M059J (cell line): Measurements from ENCODE around the gene RMC1. TPM values are rescaled to one million over a fixed set of nuclear protein-coding genes. Genes with fewer than 3 reads are reported as not detected.
"Not testable (repeated sequence)": the region's sequence is repeated elsewhere in the genome, so short reads cannot be mapped to it uniquely, and the experiment has no call there.

Experiments
- DNase-seq: peaks from one replicate; pipeline ENCODE4 v3.0.0-alpha.2; 2012; ENCODE audit warnings: low read depth
- total RNA-seq: library from RNA; depleted of rRNA; stranded (reverse); fragments of >200 nt; shearing (Covaris generic); gene quantifications from 2 replicates; pipeline ENCODE4 v1.2.3, GENCODE V29; 2014

Gene RMC1
- total RNA-seq, 1 experiment from 2014 or later: 44.7 TPM

DNA sequence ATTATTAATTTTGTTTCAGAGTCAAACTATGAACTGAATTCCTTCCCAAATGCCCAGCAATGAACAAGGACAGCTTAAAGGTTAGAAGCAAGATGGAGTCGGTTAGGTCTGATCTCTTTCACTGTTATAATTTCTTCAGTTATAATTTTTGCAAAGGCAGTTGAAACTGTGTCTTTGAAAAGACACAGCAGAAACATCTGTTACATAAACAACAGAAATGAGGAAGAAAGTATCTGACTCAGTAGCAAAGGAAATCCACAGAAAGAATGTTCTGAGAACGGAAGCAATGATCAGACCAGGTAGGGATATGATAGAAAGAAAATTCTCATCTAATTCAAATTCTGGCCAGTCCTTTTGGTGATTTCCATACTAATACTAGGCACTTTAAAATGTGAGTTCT is 5.2 kb upstream of the RMC1 start:
- no peak for DNase-seq

DNA sequence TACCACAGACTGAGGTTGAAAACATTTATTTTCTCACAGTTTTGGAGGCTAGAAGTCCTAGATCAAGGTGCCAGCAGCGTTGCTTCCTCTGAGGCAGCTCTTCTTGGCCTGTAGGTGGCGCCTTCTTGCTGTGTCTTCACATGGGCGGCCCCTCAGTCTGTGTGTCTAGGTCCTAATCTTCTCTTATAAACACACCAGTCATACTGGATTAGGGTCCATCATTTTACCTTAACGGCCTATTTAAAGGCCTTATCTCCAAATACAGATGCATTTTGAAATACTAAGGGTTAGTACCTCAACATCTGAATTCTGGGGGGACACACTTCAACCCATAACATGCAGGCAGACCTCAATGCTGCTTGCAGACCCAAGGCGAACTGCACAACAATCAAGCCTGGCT is 4.4 kb upstream of the RMC1 start:
- peak; percentile 80 for DNase-seq

DNA sequence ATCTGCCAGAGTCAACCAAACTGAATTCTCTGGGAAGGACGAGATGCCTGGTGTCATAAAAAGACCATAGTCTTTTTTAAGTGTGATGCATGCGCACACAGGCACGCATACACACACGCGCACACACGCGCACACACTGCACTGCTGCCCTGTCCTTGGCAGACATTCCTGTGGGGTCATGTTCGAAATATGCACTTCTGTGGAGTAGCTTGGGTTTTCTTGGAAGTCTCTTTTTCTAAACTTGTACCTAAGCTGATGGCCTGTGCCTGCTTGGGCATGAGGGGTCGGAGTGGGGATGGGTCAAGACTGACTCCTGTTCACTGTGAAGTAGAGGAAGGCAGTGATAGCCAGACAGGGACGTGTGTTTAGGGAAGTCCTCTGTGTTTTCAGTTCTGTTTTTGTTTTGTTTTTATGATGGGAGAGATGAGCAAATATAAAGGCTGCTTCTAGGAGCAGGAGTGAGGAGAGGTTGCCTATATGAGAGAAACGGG is 4.0 kb upstream of the RMC1 start:
- DNase-seq: peak; percentile 56

DNA sequence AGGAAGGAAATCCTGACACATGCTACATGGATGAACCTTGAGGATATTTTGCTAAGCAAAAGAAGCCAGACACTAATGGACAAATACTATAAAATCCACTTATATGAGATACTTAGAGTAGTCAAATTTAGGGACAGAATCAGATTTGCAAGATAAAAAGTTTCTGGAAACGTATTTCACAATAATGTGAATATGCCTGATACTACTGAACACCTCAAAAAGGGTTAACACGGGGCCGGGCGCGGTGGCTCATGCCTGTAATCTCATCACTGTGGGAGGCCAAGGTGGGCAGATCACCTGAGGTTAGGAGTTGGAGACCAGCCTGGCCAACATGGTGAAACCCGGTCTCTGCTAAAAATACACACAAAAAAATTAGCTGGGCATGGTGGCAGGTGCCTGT is 1.7 kb upstream of the RMC1 start:
- no peak for DNase-seq

DNA sequence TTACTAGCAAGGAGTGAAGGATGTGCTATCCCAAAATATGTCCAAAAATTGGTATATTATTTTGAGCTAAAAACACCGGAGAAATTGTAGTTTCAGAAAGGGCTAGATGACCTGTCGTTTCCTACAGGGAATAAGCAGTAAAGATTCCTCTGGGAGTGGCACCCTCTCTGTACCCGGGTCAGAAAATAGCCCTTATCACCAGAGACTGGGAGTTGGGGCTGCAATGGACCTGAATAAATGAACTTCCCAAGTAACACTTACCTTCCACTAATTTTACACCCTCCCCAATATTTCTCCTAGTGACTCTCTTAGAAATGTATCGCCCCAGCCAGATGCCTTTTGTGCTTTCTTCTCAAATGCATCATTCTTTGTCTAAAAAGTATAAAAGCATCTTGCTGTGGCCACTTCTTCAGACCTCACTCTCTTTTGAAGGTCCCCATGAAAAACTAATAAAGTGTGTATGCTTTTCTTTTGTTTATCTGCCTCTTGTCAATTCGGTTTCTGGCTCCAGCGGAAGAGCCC is 734 bp upstream of the RMC1 start:
- DNase-seq: peak; percentile 10

DNA sequence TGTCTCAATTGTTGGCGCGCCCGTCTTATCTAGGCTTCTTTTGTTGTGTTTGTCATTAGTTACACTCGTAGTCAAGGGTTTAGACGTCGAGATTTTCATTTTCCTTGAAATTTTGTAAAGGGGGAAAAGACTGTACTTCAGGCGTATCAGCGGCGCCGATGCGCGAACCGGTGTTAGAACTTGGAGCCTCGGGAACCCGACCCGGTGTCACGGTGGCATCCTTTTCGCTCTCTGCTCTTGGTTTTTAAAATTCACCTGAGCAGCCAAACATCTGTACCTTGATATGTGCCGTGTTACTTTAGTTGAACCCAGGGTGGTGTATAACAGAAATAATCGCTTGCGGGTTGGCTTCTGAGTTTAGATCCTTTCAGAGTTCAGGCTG is 643 bp downstream of the RMC1 start:
- DNase-seq: no peak

DNA sequence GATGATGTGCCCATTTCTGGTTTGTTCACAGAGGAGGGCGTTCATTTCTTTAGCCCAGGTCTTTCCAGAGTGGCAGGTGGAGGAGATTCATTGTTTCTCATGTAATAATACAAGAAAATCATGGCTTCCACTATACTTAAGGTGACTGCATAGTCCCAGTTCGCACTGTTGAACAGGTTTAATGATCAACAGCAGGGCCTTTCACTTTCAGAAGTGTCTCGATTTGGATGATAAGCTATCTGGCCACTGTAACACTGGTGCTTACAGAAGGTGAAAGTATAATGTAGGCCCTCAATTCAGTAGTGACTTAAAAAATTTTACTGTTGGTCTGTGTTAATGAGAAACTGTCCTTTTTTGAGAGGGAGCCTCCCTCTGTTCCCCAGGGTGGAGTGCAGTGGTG is 1.4 kb downstream of the RMC1 start:
- no peak for DNase-seq

DNA sequence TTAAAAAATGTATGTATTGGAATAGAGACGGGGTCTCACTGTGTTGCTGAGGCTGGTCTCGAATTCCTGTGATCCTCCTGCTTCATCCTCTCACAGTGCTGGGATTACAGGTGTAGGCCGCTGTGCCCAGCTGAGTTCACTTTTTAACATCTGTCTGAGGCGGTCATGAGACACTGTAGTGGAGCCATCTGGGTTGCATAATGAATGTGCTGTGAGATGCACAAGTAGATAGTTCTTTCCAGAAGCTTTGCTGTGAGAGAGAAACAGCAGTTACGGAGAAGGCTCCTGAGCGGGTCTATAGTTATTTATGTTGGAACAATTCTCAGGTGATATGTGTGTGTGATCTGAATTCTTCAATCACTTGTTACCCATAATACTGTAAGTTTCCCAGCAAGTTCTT is 3.1 kb downstream of the RMC1 start:
- DNase-seq: no peak

DNA sequence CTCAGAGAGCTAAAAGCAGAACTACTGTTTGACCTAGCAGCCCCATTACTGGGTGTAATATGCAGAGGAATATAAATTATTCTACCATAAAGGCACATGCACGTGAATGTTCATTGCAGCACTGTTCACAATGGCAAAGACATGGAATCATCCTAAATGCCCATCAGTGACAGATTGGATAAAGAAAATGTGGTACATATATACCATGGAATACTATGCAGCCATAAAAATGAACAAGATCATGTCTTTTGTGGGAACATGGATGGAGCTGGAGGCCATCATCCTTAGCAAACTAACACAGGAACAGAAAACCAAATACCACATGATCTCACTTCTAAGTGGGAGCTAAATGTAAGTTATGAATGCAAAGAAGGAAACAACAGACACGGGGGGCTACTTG is 7.6 kb downstream of the RMC1 start:
- DNase-seq: not testable (repeated sequence)

DNA sequence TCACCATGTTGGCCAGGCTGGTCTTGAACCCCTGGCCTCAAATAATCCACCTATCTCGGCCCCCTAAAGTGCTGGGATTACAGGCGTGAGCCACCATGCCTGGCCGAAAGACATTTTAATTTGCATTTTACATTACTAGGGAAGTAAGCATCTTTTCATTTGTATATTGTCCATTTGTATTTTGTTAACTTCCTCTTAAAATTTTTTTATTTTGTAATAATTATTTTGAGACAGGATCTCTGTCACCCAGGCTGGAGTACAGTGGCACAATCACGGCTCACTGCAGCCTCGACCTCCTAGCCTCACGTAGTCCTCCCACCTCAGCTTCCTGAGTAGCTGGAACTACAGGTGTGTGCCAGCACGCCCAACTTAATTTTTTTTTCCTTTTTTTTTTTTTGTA is 8.9 kb downstream of the RMC1 start:
- not testable (repeated sequence) for DNase-seq

DNA sequence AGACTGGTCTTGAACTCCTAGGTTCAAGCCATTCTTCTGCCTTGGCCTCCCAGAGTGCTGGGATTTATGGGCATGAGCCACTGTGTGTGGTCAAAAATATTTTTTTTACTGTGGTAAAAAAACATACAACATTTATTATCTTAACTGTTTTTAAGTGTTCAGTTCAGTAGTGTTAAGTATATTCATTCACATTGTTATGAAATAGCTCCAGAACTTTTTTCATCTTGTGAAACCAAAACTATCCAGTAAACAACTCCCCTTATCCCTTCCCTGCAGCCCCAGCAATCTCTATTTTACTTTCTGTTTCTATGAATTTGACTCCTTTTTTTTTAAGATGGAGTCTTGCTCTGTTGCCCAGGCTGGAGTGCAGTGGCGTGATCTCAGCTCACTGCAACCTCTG is 9.3 kb downstream of the RMC1 start:
- DNase-seq: peak; percentile 28

DNA sequence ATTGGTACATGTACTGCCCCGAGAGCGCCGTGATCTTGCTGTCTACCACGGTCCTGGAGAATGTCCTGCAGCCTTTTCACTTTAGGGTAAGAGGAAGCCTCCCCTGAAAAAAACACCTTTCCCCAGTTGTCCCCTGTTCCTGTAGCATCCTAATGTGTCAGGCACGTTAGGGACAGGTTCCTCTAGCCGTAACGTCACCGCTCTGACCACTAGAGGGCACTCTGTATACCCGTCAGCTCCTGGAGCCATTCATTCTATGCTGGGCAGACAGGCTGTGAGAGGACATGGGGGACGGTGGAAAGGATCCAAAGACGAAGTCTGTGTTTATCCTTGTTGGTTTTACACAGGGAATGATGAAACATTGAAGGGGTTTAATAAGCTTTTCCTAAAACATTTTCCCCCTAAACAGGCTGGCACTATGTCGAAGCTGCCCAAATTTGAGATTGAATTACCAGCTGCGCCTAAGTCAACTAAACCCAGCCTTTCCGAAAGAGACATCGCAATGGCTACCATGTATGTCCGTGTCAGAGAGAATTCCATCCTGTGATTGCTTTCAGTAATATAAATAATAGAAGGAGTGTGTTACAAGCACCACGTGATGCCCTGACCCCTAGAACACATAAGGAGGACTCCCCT is 12.7 kb downstream of the RMC1 start:
- DNase-seq: peak; percentile 76

DNA sequence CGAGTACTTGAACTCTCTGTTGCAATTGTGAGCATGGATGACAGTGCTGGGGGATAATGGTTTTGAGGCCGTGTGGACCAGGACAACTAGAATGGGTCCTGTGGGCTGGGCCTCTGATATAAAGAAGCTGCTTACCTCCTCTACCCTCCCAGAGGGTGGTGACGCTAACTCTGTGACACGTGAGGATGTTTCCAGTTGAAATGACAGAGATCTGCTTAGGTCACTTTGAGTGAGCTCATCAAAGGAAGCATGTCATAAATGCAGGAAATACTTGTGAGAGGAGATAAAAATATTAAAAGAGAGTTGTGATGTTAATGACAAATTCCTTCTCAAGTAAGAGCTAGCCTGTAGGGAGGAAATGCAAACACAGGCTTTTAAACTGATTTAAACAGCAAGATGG is 16.4 kb downstream of the RMC1 start:
- DNase-seq: peak; percentile 18

DNA sequence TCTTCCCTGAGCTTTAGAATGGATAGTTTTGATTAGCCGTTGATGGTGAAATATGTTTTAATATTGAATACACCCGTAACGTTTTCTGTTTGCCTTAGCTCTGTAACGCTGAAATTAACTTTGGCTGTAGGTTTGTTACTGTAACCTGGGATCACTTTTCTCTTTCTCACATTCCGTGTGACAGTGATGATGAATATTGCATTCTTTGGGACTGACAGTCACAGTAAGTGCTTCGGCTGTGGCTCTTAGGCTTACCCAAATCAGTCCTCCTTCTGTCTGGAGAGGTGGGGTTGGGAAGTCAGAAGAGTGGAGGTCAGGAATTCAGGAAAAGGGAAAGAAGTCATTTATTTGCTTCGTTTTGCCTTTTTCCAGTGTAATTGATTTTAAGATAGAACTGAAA is 18.0 kb downstream of the RMC1 start:
- peak; percentile 44 for DNase-seq

DNA sequence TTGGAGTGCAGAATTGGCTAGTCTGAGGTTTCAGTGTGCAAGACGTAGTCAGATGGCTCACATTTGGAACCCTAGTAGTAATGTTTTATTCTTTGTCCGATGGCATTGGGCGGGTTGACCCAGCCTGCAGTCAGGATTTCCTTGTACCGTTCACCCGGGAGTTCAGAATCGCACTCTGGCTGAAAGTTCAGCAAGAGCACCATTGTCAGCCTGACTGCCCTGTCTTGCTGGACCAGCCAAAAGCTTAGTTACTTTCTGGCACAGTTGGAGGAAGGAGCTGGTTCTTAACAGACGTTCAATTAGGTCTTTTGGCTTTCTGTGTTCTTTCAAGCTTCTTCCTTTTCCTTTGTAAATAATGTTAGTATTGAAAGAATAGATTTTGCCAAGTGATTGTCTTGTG is 18.6 kb downstream of the RMC1 start:
- no peak for DNase-seq

DNA sequence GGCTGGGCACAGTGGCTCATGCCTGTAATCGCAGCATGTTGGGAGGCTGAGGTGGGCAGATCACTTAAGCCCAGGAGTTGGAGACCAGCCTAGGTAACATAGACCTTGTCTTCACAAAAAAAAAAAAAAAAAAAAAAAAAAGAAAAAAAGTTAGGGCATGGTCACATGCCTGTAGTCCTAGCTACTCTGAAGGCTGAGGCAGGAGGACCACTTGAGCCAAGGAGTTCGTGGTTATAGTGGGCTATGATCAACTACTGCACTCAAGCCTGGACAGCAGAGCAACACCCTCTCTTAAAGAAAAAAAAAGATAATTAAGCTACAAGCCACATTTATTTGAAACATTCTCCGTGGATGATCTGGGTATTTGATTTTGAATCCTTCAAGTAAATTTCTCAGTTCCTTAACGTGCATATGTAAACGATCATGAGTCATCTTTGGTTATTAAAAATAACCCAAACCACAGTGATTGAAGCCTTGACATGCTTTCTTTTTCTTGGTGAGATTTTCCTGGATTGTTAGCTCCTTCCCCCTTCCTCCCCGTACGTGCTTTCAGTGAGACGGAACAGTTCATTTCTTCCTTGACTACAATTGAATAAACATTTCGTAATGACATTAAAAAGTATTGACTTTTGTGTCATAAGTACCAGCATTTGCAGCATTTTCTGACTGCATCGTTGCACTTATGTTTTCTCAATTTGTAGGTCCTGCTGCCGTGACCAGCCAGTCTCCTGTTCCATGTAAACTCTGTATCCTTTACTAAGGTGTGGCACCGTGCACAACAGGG is 20.3 kb downstream of the RMC1 start:
- DNase-seq: peak; percentile 84

DNA sequence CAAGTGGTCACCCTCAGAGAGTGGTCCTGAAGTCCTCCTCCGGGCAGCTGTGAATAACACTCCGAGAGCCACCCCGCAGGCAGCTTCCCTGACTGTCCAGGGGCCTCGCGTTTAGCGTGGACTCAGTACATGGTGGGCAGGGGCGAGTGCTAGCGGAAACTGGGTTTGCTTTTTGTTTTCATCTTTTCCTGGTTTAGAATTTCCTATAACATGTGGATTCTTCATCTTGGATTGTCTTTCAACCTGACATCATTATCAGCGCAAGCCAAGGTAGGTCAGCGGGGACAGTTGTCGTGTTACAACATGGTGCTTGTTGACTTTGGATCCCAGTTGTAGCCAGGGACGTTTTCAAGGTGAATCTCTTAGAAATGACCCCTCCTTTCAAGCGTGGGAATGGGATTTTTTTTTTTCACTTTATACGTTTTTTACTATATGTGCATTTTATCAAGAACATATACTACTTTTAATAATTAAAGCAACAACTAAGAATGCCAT is 20.9 kb downstream of the RMC1 start:
- DNase-seq: no peak

DNA sequence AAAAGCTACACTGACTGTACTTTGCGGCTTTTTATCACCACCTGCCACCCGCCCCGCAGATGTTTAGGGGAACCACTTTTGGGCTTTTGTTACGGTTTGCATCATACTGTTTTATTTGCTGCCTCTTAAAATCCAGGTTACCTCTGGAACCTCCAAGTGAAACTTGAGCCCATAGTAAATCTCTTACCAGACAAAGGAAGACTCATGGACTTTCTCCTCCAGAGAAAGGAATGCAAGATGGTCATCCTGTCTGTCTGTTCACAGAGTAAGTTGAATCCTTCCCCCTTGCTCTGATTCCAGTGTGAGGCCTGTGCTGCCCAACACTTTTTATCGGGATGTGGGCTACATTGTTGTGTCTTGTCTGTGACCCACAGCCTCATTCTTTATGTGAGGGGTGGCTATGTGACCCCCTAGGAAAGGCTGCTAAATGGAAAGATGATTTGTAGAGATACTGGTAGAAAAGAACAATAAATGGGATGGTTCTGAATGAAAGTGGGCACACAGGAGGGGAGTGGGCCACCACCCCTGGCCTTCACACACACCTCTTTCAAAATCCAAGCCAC is 23.3 kb downstream of the RMC1 start:
- DNase-seq: peak; percentile 13

DNA sequence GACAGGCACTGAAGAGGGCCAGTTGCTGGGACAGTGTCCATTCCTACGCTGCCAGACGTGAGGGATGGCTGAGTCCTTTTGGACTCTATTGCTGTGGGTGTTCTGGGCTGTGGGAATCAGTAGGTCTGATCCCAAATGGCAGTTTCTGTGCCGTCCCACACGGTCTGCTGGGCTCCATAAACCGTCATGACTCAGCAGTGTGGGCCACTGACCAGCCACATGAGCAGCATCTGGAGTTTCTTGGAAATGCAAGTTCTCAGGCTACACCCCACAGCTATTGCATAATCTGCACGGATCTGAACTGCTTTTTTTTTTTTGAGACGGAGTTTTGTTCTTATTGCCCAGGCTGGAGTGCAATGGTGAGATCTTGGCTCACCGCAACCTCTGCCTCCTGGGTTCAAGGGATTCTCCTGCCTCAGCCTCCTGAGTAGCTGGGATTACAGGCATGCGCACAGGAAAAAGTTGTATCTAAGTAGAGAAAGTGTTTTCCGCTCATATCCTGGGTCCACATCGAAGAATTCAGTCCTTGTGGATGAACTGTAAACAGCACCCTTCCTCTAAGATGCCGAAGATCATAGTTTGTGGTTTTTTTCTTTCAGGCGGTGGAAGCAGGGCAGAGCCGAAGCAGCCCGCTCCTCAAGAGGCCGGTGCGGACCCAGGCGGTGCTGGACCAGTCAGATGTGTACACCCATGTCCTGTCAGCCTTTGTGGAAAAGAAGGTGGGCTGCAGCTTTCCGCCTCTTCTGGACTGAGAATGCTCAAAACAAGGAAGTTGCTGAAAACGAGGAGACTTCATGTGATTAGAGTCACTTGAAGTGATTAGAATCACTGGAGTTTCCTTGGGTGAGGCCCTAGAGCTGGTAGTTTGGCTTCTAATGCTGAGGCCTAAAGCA is 25.5 kb downstream of the RMC1 start:
- peak; percentile 62 for DNase-seq

DNA sequence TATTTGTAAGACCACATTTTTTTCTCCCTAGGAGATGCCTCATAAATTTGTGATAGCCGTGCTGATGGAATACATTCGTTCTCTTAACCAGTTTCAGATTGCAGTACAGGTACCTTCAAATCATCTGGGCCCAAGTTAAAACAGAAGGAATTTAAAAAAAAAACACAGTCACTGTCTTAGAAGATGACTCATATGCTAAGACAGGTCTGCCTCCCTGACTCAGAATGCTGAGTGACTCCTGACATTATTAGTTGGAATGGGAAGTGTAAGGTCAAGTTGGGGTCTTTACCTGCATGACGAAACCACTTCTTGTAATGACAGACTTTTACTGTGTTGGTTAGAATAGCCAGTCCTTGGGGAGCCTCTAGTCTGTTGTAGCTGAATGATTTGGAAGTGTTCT is 26.3 kb downstream of the RMC1 start:
- peak; percentile 94 for DNase-seq

DNA sequence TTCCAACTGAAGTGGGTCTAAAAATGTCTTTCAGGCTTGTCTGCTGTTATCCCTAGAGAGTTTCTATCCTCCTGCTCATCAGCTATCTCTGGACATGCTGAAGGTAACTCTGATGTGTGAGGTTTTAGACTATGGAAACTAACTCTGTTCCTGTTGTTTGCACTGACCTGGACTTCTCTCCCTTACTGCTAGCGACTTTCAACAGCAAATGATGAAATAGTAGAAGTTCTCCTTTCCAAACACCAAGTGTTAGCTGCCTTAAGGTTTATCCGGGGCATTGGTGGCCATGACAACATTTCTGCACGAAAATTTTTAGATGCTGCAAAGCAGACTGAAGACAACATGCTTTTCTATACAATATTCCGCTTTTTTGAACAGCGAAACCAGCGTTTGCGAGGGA is 26.9 kb downstream of the RMC1 start:
- no peak for DNase-seq

DNA sequence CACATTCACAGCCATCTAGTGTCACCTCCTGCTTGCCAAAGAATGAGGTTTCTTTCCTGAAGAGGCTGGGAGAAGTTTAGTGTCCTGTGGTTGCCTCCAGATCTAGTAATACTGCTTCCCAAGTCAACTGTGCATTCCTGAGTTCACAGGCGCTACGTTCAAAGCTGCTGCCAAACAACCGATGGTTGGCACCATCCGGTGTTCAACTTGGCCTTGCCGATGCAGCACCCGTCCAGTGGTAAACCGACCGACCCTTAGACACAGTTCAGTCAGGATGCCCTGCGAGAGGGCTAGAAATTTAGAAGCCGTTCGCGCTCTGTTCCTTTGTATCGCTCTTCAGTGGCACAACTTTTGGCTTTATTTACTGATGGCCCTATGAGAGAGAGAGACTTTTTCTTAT is 28.6 kb downstream of the RMC1 start:
- no peak for DNase-seq
